Measurements from ENCODE around the gene COBL. TPM values are rescaled to one million over a fixed set of nuclear protein-coding genes. Genes with fewer than 3 reads are reported as not detected.

The COBL gene
- total RNA-seq, 1 experiment from 2014 or later: 49.9 TPM

DNA sequence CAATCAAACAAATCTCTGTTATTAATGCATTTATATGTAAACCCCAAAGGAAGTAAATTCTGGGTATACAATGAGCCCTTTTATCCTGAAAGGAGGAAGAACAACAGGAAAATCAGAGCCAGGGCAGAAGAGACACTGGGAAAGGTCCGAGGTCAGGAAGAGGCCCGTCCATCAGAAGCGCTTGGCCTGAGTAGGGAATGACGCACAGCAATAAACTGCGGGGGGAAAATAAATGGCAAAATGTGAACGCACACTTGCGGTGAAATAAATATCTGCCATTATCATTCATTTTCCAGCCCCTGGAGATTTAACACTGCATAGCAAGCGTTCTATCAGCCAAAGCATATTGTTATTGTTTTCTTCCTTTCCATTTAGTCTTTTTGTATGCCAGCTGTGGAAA, 243.4 kb downstream of the COBL start:
- no peak overlapping the region for H3K4me3 Mint-ChIP-seq (ENCODE audit: low read depth, unreplicated experiment)
- H3K27me3 Mint-ChIP-seq (ENCODE audit: unreplicated experiment): no peaks in the 10 kb centered on the region
- peaks cover 39% of the 10 kb centered on the region for H3K4me1 Mint-ChIP-seq (ENCODE audit: low read depth, unreplicated experiment)
- H3K27ac Mint-ChIP-seq (ENCODE audit: unreplicated experiment): no peak overlapping the region
- CTCF ChIA-PET: no interaction called here
- TF ChIP-seq, protein P1, sequence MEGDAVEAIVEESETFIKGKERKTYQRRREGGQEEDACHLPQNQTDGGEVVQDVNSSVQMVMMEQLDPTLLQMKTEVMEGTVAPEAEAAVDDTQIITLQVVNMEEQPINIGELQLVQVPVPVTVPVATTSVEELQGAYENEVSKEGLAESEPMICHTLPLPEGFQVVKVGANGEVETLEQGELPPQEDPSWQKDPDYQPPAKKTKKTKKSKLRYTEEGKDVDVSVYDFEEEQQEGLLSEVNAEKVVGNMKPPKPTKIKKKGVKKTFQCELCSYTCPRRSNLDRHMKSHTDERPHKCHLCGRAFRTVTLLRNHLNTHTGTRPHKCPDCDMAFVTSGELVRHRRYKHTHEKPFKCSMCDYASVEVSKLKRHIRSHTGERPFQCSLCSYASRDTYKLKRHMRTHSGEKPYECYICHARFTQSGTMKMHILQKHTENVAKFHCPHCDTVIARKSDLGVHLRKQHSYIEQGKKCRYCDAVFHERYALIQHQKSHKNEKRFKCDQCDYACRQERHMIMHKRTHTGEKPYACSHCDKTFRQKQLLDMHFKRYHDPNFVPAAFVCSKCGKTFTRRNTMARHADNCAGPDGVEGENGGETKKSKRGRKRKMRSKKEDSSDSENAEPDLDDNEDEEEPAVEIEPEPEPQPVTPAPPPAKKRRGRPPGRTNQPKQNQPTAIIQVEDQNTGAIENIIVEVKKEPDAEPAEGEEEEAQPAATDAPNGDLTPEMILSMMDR (IDR thresholded peaks at IDR 0.05; ENCODE audit: unreplicated experiment): no peak
- H3K9me3 Mint-ChIP-seq (ENCODE audit: low read depth, unreplicated experiment): no peaks in the 10 kb centered on the region
- no peaks in the 10 kb centered on the region for H3K36me3 Mint-ChIP-seq (ENCODE audit: insufficient read depth, unreplicated experiment)
- no TSS peak for BruUV-seq (replicated peaks)
- intact Hi-C loops (cut with micrococcal nuclease; ENCODE audit: unreplicated experiment): no loop called here
- DNase-seq: no peak

DNA sequence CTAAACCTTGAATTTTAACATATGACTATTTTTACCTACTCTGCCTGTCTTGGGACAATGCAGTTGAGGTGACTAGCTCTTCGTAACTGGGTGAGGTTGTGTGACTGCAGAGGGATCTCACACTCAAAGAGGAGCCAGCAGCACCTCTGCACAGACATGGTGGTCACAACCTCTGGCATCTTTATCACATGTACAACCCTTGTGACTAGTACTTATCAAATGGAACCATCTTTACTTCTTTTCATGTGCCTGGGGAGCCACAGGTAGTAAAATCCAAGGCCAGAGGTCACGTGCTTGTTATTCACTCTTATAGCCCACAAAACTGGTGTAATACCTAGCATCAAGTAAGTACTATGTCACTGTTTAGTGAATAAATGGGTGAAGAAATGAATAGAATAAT, 244.3 kb downstream of the COBL start:
- peaks cover 48% of the 10 kb centered on the region for H3K4me1 Mint-ChIP-seq (ENCODE audit: low read depth, unreplicated experiment)
- no peaks in the 10 kb centered on the region for H3K27me3 Mint-ChIP-seq (ENCODE audit: unreplicated experiment)
- no peaks in the 10 kb centered on the region for H3K9me3 Mint-ChIP-seq (ENCODE audit: low read depth, unreplicated experiment)
- intact Hi-C loops (cut with micrococcal nuclease; ENCODE audit: unreplicated experiment): no loop called here
- H3K4me3 Mint-ChIP-seq (ENCODE audit: low read depth, unreplicated experiment): no peak overlapping the region
- TF ChIP-seq, protein P1 (IDR thresholded peaks at IDR 0.05; ENCODE audit: unreplicated experiment): no peak
- CTCF ChIA-PET: interaction anchor here (1.4 kb wide), 1 partner anchor 69 kb away, joined by 5 read pairs; no protein-coding TSS in a partner anchor
- no peak for DNase-seq
- no peak overlapping the region for H3K27ac Mint-ChIP-seq (ENCODE audit: unreplicated experiment)
- no TSS peak for BruUV-seq (replicated peaks)
- H3K36me3 Mint-ChIP-seq (ENCODE audit: insufficient read depth, unreplicated experiment): no peaks in the 10 kb centered on the region

DNA sequence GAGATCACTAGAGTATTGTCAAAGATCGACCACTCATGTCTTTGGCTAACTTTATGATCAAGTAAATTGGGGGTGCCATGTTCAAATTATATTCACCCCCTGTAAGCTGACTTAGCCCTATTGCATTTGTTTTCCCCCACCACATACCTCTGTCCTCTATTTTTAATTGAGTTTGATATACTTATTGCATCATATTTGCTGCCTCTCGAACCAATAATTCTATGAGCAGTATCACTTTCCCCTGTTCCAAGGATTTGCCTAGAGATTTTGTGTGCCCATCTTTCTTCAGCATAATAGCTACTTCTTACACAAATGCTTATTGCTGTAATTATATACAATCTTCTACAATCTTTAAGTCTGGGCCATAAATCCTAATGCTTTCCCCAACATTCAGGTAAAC, 245.2 kb downstream of the COBL start:
- CTCF ChIA-PET: interaction anchor here (1.4 kb wide), 1 partner anchor 70 kb away, joined by 5 read pairs; no protein-coding TSS in a partner anchor
- BruUV-seq (replicated peaks): no TSS peak
- Mint-ChIP-seq H3K4me1 (ENCODE audit: low read depth, unreplicated experiment) (peaks cover 56% of the 10 kb centered on the region), H3K4me3 (ENCODE audit: low read depth, unreplicated experiment) (no peak overlapping the region), H3K27ac (ENCODE audit: unreplicated experiment) (no peak overlapping the region), H3K9me3 (ENCODE audit: low read depth, unreplicated experiment) (no peaks in the 10 kb centered on the region), H3K27me3 (ENCODE audit: unreplicated experiment) (no peaks in the 10 kb centered on the region), H3K36me3 (ENCODE audit: insufficient read depth, unreplicated experiment) (no peaks in the 10 kb centered on the region)
- intact Hi-C loops (cut with micrococcal nuclease; ENCODE audit: unreplicated experiment): no loop called here
- TF ChIP-seq, protein P1 (IDR thresholded peaks at IDR 0.05; ENCODE audit: unreplicated experiment): no peak
- DNase-seq: no peak

DNA sequence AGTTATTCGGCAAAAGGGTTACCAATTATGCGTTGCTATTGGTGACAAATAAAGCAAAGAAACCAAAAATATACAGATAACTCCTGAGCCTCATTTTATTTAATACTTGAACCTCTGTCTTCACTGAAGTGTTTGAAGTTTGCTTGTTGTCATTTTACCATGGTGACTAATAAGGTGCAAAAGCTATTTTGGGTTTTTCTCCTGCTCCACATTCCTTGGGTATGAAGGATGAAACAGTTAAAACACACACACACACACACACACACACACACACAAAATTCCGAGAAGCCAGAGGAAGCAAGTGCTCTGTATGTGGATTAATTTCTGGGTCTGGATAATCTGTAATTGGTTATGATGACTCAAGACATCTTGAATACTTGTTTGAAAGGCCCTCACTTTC, 246.5 kb downstream of the COBL start:
- Mint-ChIP-seq H3K4me1 (ENCODE audit: low read depth, unreplicated experiment) (peaks cover 64% of the 10 kb centered on the region), H3K27ac (ENCODE audit: unreplicated experiment) (no peak overlapping the region), H3K27me3 (ENCODE audit: unreplicated experiment) (no peaks in the 10 kb centered on the region), H3K9me3 (ENCODE audit: low read depth, unreplicated experiment) (no peaks in the 10 kb centered on the region), H3K4me3 (ENCODE audit: low read depth, unreplicated experiment) (no peak overlapping the region), H3K36me3 (ENCODE audit: insufficient read depth, unreplicated experiment) (no peaks in the 10 kb centered on the region)
- TF ChIP-seq, protein P1 (IDR thresholded peaks at IDR 0.05; ENCODE audit: unreplicated experiment): no peak
- BruUV-seq (replicated peaks): no TSS peak
- intact Hi-C loops (cut with micrococcal nuclease; ENCODE audit: unreplicated experiment): no loop called here
- no peak for DNase-seq
- CTCF ChIA-PET: interaction anchor here (0.7 kb wide), 1 partner anchor 165 kb away, joined by 4 read pairs; no protein-coding TSS in a partner anchor

Data from Calu3 (cell line).